Ascending aorta (tissue), 2 donors: ENCODE results near the gene ACTR1B. TPM values are rescaled to one million over a fixed set of nuclear protein-coding genes. Genes with fewer than 3 reads are reported as not detected.
"Not testable (repeated sequence)": the region's sequence is repeated elsewhere in the genome, so short reads cannot be mapped to it uniquely, and the experiment has no call there.

Experiments used
- DNase-seq, 2 donors: peaks; one replicate each; pipeline ENCODE4 v3.0.0-alpha.2; 2019; ENCODE audit warnings: low spot score in 2 of 2
- H3K27ac ChIP-seq, 2 donors: fragments of 200-600 bp; sonication (generic); one replicate each; pipeline ENCODE4 v1.5.1; 2016 to 2017; ENCODE audit warnings: mild to moderate bottlenecking in 1 of 2
- H3K27me3 ChIP-seq: fragments of 200-600 bp; sonication (generic); one replicate; pipeline ENCODE4 v1.5.1; 2017
- H3K36me3 ChIP-seq, 2 donors: fragments of 200-600 bp; sonication (generic); one replicate each; pipeline ENCODE4 v1.5.1; 2016
- H3K4me1 ChIP-seq, 2 donors: fragments of 200-600 bp; sonication (generic); one replicate each; pipeline ENCODE4 v1.5.1; 2016 to 2017; ENCODE audit warnings: mild to moderate bottlenecking in 1 of 2
- H3K4me3 ChIP-seq, 2 donors: fragments of 200-600 bp; sonication (generic); one replicate each; pipeline ENCODE4 v1.5.1; 2016 to 2017; ENCODE audit warnings: mild to moderate bottlenecking in 1 of 2
- H3K9me3 ChIP-seq, 2 donors: fragments of 200-600 bp; sonication (generic); one replicate each; pipeline ENCODE4 v1.5.1; 2016
- intact Hi-C: fragments of 100-400 bp; cut with DNase I; formaldehyde crosslinking; loops from one replicate; pipeline ENCODE4 v1.15.1; 2023
- total RNA-seq: library from RNA; depleted of rRNA; stranded (reverse); fragments of >200 nt; gene quantifications from one replicate; pipeline ENCODE4 v1.1.0, GENCODE V29; 2016
- TF ChIP-seq, protein P1 (sequence below), 3 experiments: fragments of 200-600 bp in 2 of 3; fragments of 450-650 bp in 1 of 3; sonication (generic) in 2 of 3; IDR thresholded peaks; one replicate each; pipeline ENCODE4 v1.5.1; 2016 to 2019; ENCODE audit warnings: antibody characterized with exemption in 3 of 3, mild to moderate bottlenecking in 1 of 3, moderate library complexity in 1 of 3

ACTR1B gene
- total RNA-seq, 1 donor from 2014 or later, result 125 TPM

GRCh38 chr2:97673182-97673914 is 9.5 kb upstream of the ACTR1B start:
- H3K36me3 ChIP-seq, result no peaks in the 10 kb centered on the region
- H3K4me1 ChIP-seq, result no peaks in the 10 kb centered on the region
- H3K27me3 ChIP-seq, result no peaks in the 10 kb centered on the region
- TF ChIP-seq, protein P1, sequence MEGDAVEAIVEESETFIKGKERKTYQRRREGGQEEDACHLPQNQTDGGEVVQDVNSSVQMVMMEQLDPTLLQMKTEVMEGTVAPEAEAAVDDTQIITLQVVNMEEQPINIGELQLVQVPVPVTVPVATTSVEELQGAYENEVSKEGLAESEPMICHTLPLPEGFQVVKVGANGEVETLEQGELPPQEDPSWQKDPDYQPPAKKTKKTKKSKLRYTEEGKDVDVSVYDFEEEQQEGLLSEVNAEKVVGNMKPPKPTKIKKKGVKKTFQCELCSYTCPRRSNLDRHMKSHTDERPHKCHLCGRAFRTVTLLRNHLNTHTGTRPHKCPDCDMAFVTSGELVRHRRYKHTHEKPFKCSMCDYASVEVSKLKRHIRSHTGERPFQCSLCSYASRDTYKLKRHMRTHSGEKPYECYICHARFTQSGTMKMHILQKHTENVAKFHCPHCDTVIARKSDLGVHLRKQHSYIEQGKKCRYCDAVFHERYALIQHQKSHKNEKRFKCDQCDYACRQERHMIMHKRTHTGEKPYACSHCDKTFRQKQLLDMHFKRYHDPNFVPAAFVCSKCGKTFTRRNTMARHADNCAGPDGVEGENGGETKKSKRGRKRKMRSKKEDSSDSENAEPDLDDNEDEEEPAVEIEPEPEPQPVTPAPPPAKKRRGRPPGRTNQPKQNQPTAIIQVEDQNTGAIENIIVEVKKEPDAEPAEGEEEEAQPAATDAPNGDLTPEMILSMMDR (IDR thresholded peaks at IDR 0.05), result no peak
- H3K27ac ChIP-seq, result no peak overlapping the region
- no peak for DNase-seq
- intact Hi-C loops, result no loop called here
- no peaks in the 10 kb centered on the region for H3K9me3 ChIP-seq
- no peak overlapping the region for H3K4me3 ChIP-seq

DNA sequence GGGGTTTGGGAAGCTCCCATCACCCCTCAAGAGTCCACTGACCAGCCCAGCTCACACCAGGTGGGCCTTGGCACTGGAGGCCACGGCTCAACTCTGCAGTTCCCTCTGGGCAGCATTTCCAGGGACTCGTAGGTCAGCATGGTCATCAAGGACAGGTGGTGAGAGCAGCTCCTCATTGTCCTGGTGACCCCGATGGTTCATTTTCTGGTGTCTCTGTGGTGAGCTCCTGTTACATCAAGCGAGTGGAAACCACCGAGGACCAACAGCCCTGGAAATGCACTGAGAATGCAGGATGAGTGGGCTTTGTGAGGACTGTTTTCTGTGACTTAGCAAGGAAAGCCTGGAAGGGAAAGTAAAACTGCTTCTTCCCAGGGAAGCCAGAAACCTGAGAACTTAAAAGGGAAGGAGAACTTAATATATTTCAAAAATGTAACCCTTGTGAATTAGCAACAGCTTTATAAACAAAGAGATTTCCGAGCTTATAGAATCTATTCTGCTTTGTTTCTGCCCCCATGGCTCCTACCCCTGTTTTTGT is 8.8 kb upstream of the ACTR1B start:
- H3K4me3 ChIP-seq, DNase-seq, H3K36me3 ChIP-seq, intact Hi-C loops, H3K4me1 ChIP-seq, H3K9me3 ChIP-seq, H3K27me3 ChIP-seq, H3K27ac ChIP-seq: not testable (repeated sequence)

GRCh38 chr2:97671526-97671925 is 7.7 kb upstream of the ACTR1B start:
- no peak overlapping the region for H3K4me3 ChIP-seq
- H3K27ac ChIP-seq, result no peak overlapping the region
- TF ChIP-seq, protein P1 (IDR thresholded peaks at IDR 0.05), result no peak
- H3K9me3 ChIP-seq, result no peaks in the 10 kb centered on the region
- no peaks in the 10 kb centered on the region for H3K27me3 ChIP-seq
- DNase-seq, result no peak
- no peaks in the 10 kb centered on the region for H3K36me3 ChIP-seq
- H3K4me1 ChIP-seq, result no peaks in the 10 kb centered on the region
- intact Hi-C loops, result no loop called here

DNA sequence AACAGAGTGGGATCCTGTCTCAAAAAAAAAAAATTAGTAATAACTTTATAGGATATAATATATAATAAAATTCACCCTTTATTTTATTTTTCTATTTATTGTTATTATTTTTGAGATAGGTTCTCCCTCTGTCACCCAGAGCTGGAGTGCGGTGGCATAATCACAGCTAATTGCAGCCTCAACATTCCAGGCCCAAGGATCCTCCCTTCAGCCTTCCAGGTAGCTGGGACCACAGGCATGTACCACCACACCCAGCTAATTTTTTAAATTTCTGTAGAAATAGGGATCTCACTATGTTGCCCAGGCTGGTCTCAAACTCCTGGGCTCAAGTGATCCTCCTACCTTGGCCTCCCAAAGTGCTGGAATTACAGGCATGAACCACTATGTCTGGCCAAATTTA is 6.6 kb upstream of the ACTR1B start:
- Histone ChIP-seq H3K36me3 (no peaks in the 10 kb centered on the region), H3K9me3 (no peaks in the 10 kb centered on the region), H3K4me1 (no peaks in the 10 kb centered on the region), H3K4me3 (no peak overlapping the region), H3K27ac (no peak overlapping the region), H3K27me3 (no peaks in the 10 kb centered on the region)
- TF ChIP-seq, protein P1 (IDR thresholded peaks at IDR 0.05), result no peak
- intact Hi-C loops, result no loop called here
- DNase-seq, result no peak

GRCh38 chr2:97669448-97669847 is 5.6 kb upstream of the ACTR1B start, which contains the start of gene C2orf92:
Gene C2orf92, plus strand, starts transcription at chr2:97669713. Its CDS starts 76 bp downstream, at chr2:97669789.
- TF ChIP-seq, protein P1 (IDR thresholded peaks at IDR 0.05), result no peak
- Histone ChIP-seq H3K27me3 (no peaks in the 10 kb centered on the region), H3K4me1 (peaks cover 0 to 7% of the 10 kb centered on the region in 2 donors), H3K36me3 (no peaks in the 10 kb centered on the region), H3K9me3 (no peaks in the 10 kb centered on the region), H3K4me3 (no peak within 1 kb of the TSS), H3K27ac (no peak within 1 kb of the TSS)
- intact Hi-C loops, result loop anchor here (10.0 kb wide), 2 partner anchors 1405 to 1485 kb away; partner anchors contain the start of genes CIAO1, LIPT1, TMEM127 and TSGA10
- no peak for DNase-seq

DNA sequence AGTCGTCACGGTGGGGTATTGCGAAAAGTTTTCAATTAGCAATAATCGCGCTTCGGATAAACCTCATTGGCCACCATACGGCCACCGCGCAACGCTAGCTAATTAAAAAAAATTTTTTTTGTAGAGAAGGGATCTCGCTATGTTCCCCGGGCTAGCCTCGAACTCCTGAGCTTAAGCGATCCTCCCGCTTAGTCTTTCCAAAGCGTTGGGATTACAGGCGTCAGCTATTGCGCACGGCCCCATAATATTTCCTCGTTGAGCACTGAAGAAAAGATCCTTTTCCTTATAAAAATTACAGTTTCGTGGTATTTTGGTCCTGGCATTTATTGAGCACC is 759 bp upstream of the ACTR1B start:
- peak overlapping the region; percentile 78 to 96 for H3K4me3 ChIP-seq
- TF ChIP-seq, protein P1 (IDR thresholded peaks at IDR 0.05), result no peak
- H3K9me3 ChIP-seq, result no peaks in the 10 kb centered on the region
- peak overlapping the region; percentile 94 to 95 for H3K27ac ChIP-seq
- no peaks in the 10 kb centered on the region for H3K27me3 ChIP-seq
- H3K36me3 ChIP-seq, result peaks cover 1 to 5% of the 10 kb centered on the region in 2 donors
- H3K4me1 ChIP-seq, result peaks cover 13 to 24% of the 10 kb centered on the region in 2 donors
- no peak for DNase-seq
- intact Hi-C loops, result loop anchor here (1.0 to 10.0 kb wide), 6 partner anchors 19 to 1490 kb away; partner anchors contain the start of genes CIAO1, LIPT1, TMEM127 and TMEM131
